ENCODE data around the gene ZNF648. TPM values are rescaled to one million over a fixed set of nuclear protein-coding genes. Genes with fewer than 3 reads are reported as not detected.

The ZNF648 gene
- total and polyA plus RNA-seq, 12 donors = 0.09 TPM; not detected in 11

GRCh38 chr1:182064611-182065010, 3.1 kb upstream of the ZNF648 start:
- DNase-seq (no peak), ATAC-seq (no peak)
- Histone ChIP-seq H3K4me1 (peaks cover 0 to 5% (median 0%) of the 10 kb centered on the region in 9 donors), H3K36me3 (no peaks in the 10 kb centered on the region), H3K27ac (no peak overlapping the region), H3K4me3 (no peak overlapping the region), H3K9me3 (peaks cover 0 to 11% (median 0%) of the 10 kb centered on the region in 11 donors), H3K27me3 (peaks cover 0 to 41% (median 22%) of the 10 kb centered on the region in 7 donors)
- no peak for TF ChIP-seq CTCF (IDR thresholded peaks at IDR 0.05)
- 67 to 74% methylated on average over 3 of the region's 3 CpGs for WGBS, 2 donors
- intact Hi-C loops (cut with DNase I) = loop anchor here in 1 of 10 donors (10.0 kb wide), 1 partner anchor 580 kb away; the partner anchor contains the start of gene CACNA1E

GRCh38 chr1:182062223-182062622, 711 bp upstream of the ZNF648 start:
- H3K27ac ChIP-seq = no peak overlapping the region
- WGBS, 2 donors = 83 to 90% methylated on average over 1 of the region's 1 CpG
- H3K4me3 ChIP-seq = no peak overlapping the region
- ATAC-seq (no peak), DNase-seq (no peak)
- TF ChIP-seq CTCF (IDR thresholded peaks at IDR 0.05) = no peak
- intact Hi-C loops (cut with DNase I) = loop anchor here in 1 of 10 donors (10.0 kb wide), 1 partner anchor 577 kb away; the partner anchor contains the start of gene CACNA1E
- no peaks in the 10 kb centered on the region for H3K4me1 ChIP-seq
- H3K9me3 ChIP-seq = peaks cover 0 to 11% (median 0%) of the 10 kb centered on the region in 11 donors
- H3K36me3 ChIP-seq = no peaks in the 10 kb centered on the region
- H3K27me3 ChIP-seq = peaks cover 0 to 44% (median 25%) of the 10 kb centered on the region in 7 donors

- TF ChIP-seq CTCF (IDR thresholded peaks at IDR 0.05) = no peak
- peaks cover 0 to 54% (median 38%) of the 10 kb centered on the region in 7 donors for H3K27me3 ChIP-seq
- peaks cover 0 to 6% (median 0%) of the 10 kb centered on the region in 9 donors for H3K4me1 ChIP-seq
- WGBS, 2 donors = 78 to 82% methylated on average over 6 of the region's 6 CpGs
- no peak overlapping the region for H3K27ac ChIP-seq
- peaks cover 0 to 11% (median 0%) of the 10 kb centered on the region in 11 donors for H3K9me3 ChIP-seq
- ATAC-seq = no peak
- H3K4me3 ChIP-seq = no peak overlapping the region
- no peak for DNase-seq
- intact Hi-C loops (cut with DNase I) = loop anchor here in 1 of 10 donors (10.0 kb wide), 1 partner anchor 576 kb away; the partner anchor contains the start of gene CACNA1E
- no peaks in the 10 kb centered on the region for H3K36me3 ChIP-seq
Measured at GRCh38 chr1:182060877-182061276, 635 bp downstream of the ZNF648 start.

- no peak for TF ChIP-seq CTCF (IDR thresholded peaks at IDR 0.05)
- Histone ChIP-seq H3K27ac (no peak overlapping the region), H3K9me3 (peaks cover 0 to 11% (median 0%) of the 10 kb centered on the region in 11 donors), H3K4me3 (no peak overlapping the region), H3K27me3 (peaks cover 0 to 63% (median 42%) of the 10 kb centered on the region in 7 donors), H3K4me1 (peaks cover 0 to 6% (median 0%) of the 10 kb centered on the region in 9 donors), H3K36me3 (no peaks in the 10 kb centered on the region)
- WGBS, 2 donors = 74 to 84% methylated on average over 2 of the region's 2 CpGs
- intact Hi-C loops (cut with DNase I) = loop anchor here in 4 of 10 donors (10.0 kb wide), 2 partner anchors 575 to 585 kb away; partner anchors contain the start of gene CACNA1E (in 3 of the 4)
- ATAC-seq (no peak), DNase-seq (no peak)
Measured at GRCh38 chr1:182059936-182060335, 1.6 kb downstream of the ZNF648 start.
